Measurements from ENCODE around the gene SLC25A46.

DNA sequence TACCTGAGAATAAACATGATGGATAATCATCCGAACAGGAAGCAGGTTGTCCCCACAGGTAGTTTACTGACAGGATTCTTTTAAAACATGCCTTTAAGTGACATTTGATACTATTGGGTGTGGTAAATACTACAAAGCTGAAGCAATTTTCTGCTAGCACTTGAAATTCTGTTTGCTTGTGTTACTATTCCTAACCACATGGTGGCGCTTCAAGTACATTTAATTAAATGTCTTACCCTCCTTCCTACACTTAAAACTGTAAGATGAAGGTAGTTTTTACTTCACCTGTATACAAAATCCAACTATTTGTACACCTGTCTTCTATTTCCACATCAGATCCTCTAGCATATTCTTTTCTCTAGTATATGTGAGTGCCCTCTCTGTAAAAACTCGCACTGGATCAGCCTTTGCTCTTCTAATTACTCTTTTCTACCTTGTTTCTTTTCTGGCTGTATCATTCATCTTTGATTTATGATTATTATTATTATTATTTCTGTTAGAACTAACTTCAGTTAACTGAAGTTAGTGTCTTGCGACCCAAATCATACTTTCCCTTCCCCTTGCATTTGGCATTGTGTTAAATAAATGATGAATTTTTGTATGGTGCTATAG, 18.4 kb downstream of the SLC25A46 start:
- TF ChIP-seq EZH2 (IDR thresholded peaks at IDR 0.05; ENCODE audit: insufficient read depth, poor library complexity, severe bottlenecking) (no peak), EZH2phosphoT487 (IDR thresholded peaks at IDR 0.05; ENCODE audit: insufficient read depth, low read depth) (no peak)
